Activated CD8-positive, alpha-beta memory T cell treated with anti-CD3 and anti-CD28 coated beads, Interleukin-2, amount 50 U/mL, for 24 hours (primary cell): ENCODE data around the gene SEMA5A.

Source experiments
- DNase-seq: peaks from one replicate; pipeline ENCODE4 v3.0.0-alpha.2; 2020; ENCODE audit errors: extremely low read depth

The SEMA5A gene

GRCh38 chr5:9474219-9475002 lies 71.5 kb downstream of the SEMA5A start:
- no peak for DNase-seq

DNA sequence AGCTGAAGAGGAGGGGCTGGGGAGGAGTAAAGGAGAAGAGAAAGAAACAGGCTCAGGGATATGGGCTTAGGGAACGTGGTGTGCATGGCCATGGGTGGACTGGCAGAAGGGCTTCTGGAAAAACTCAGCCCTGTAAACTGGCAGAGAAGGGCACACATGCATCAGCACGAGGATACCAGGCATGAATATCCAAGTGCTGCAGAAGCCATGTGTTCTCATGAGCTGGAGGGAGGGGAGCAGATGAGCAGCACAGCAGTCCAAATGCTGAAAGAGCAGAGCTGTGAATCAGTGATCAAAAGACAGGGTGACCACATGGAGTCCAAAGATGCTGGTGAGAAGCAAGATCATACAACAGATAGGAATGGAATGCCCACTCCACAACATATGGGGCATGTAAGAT lies 72.3 kb downstream of the SEMA5A start:
- no peak for DNase-seq

- DNase-seq, result no peak
Measured at GRCh38 chr5:9470410-9470809, 75.5 kb downstream of the SEMA5A start.

DNA sequence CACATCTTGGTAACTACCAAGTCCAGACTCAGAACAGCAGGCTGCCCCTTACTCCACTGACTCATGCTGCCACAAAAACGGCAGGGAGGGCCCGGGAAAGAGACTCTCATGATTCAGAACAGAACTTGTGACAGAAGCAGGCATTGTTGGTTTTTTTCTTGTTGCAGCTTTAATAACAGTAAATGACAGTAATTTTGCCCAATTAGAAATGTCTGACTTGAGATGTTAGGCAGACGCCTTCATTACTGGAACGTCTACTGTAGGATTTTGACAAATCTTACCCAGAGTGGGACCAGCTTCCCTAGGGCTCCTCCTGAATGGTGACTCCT lies 77.9 kb downstream of the SEMA5A start:
- no peak for DNase-seq

GRCh38 chr5:9467199-9468059 lies 78.4 kb downstream of the SEMA5A start:
- no peak for DNase-seq

GRCh38 chr5:9466697-9467096 lies 79.2 kb downstream of the SEMA5A start:
- no peak for DNase-seq

GRCh38 chr5:9464478-9464877 lies 81.4 kb downstream of the SEMA5A start:
- DNase-seq, result no peak

DNA sequence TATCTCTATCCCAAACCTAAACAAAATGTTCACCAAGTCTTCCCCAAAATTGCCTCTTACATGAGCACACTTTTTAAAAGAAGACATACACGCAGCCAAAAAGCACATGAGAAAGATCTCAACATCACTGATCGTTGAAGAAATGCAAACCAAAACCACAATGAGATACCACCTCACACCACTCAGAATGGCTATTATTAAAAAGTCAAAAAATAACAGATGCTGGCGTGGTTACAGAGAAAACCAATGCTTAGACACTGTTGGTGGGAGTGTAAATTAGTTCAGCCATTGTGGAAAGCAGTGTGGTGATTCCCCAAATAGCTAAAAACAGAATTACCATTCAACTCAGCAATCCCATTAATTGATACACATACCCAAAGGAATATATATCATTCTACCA lies 83.8 kb downstream of the SEMA5A start:
- no peak for DNase-seq

GRCh38 chr5:9460885-9461645 lies 84.8 kb downstream of the SEMA5A start:
- no peak for DNase-seq

DNA sequence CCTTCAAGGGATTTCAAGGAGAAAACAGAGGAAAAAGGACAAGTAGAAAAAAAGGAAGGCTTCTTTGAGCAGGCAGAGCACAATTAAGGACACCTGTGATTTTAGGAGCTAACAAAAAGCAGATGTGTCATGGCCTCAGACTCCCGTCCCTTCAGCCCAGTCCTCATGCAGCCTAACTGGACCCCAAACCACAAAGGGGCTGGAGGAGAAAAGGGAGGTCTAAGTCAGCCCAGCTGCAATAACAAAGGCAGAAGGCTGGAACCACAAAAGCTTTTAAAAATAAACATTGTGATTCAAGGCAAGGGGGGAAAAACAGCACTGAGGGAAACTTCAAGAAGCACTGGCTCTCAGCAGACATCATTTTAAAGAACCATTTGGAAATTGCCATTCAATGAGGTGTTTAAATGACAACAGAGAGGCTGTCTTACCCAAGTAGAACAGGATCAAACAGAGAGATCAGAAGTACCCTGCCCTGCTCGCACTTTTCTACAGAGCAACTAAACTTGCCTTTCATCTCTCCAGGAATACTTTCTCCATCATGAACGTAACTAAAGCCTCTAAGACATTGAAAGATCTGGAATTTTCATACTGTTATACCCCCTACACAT lies 89.3 kb downstream of the SEMA5A start:
- DNase-seq, result no peak

GRCh38 chr5:9455826-9456434 lies 89.9 kb downstream of the SEMA5A start:
- DNase-seq, result no peak

DNA sequence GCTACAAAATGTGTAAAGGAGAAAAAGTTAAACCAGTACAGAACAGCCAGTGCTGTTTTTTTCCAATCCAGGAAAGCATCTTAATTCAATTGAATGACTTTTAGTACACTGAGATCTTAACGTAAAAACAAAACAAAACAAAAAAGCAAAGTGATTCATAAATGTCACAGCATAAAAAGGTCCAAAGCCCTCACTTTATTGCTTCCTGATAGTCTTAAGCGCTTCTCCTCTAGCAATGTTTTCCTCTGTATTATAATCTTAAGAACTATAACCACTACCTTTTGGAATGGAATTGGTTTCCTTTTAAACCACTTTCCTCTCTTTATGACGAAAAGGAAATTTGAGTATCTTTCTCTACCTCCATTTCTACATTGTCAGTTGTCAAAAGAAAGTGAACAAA lies 91.4 kb downstream of the SEMA5A start:
- DNase-seq, result no peak

DNA sequence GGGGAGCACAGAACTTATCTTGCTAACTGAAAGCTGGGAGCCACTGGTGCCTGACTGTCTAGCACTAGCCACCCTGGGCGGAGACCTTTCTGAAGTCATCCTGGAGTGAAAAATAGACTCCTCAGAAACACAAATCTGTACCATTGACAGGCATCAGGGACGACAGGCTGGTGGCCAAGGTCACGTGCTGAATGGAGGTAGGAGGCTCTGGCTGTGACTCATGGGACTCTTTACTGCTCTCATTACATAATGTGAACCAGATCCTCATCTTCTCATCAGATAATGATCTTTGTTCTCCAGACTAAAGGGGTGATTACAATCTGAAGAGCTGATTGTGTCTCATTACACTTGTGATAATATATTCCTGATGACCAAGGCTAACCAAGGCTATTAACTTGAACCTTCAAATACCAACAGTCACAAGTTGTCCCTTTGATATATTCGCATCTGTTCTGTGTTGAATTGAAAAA lies 91.8 kb downstream of the SEMA5A start:
- no peak for DNase-seq

DNA sequence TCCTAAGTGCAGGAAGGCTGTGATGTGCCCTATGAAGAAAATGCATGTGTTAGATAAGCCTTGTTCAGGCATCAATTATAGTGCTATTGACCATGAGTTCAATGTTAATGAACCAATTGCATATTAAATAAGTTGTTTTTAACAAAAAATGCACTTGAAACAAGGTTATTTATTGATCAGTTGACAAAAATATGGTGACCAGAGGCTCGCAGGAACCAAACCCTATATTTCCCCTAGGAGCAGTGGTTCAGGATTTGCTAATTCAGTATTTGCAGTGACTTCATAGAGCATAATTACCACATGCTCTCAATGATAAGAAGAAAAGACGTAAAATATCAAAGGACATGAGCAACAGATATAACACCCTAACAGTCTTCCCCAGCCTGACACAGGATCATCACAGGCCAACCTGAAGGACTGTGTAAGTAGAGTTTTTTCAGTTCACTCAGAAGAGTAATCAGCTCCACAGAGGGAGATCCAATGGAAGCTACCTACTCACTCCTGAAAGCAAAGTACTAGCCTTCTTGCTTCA lies 92.3 kb downstream of the SEMA5A start:
- DNase-seq, result no peak

GRCh38 chr5:9452181-9452580 lies 93.7 kb downstream of the SEMA5A start:
- no peak for DNase-seq

GRCh38 chr5:9451037-9451436 lies 94.8 kb downstream of the SEMA5A start:
- no peak for DNase-seq

DNA sequence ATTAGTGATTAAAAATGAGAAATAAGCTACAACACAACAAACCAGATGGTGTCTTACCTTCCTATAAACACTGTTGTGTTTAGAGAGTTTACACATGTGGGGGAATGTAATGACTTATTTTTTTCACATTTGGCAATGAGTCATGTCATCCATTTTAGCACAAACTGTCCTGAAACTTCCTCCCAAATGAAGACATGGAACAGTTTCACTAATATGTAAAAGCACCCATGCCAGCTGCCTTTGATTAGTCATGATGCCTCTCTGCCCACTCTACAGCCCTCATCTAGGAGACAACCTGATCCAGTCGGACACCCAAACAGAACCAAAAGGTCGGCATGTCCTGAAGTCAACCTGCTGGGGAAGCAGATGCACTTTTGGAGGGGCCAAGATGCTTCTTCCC lies 98.2 kb downstream of the SEMA5A start:
- no peak for DNase-seq

DNA sequence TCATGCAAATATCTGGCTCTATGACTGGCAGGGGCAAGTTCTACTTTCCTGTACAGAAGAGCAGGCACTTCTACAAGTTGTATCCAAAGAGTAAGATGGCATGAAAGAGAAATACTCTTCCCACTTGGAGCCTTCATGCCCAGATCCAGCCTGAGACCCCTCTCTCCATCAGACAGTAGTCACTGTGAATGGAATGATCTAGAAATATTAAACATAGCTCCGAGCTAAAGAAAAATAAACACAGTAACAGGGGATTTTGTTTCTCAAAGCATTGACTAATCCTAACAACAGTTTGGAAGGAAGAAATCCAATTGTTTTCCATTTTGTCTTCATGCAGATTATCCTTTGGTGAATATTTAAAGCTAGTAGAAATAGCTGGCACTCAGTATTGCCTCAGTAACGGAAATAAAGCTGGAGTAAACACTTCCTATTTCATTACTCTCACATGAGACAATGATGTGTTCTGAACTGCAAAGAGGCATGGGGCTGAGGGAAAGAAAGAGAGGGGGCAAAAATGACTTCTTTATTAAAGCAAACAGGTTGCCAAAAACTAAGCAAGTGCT lies 100.0 kb downstream of the SEMA5A start:
- no peak for DNase-seq

DNA sequence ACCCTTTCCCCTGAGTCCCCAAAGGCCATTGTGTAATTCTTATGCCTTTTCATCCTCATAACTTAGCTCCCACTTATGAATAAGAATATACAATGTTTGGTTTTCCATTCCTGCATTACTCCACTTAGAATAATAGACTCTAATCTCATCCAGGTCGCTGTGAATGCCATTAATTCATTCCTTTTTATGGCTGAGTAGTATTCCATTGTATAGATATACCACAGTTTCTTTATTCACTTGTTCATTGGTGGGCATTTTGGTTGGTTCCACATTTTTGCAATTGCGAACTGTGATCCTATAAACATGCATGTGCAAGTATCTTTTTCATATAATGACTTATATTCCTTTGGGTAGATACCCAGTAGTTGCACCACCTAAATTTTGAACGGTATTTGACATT lies 101.5 kb downstream of the SEMA5A start:
- DNase-seq, result no peak

DNA sequence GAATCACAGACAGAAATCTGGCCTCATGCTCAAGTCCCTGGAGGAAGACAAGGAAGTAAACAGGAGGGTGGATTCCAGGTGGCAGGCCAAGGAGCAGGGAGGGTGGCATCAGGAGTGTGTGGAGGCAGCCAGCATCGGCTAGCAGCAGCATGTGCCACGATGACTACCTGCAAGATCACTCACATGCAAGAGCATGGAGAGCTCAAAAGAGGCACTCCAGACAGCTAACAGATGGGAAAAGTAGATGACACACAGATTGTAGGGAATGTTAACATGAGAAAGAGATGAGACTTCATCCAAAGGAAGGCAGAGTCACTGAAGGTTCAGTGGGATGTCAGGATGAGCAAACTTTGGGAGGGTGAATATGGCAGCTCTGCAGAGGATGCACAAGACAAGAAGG lies 104.3 kb downstream of the SEMA5A start:
- DNase-seq, result no peak

GRCh38 chr5:9440517-9440916 lies 105.4 kb downstream of the SEMA5A start:
- no peak for DNase-seq
